Measurements from ENCODE around the gene GBX1.

The GBX1 gene

DNA sequence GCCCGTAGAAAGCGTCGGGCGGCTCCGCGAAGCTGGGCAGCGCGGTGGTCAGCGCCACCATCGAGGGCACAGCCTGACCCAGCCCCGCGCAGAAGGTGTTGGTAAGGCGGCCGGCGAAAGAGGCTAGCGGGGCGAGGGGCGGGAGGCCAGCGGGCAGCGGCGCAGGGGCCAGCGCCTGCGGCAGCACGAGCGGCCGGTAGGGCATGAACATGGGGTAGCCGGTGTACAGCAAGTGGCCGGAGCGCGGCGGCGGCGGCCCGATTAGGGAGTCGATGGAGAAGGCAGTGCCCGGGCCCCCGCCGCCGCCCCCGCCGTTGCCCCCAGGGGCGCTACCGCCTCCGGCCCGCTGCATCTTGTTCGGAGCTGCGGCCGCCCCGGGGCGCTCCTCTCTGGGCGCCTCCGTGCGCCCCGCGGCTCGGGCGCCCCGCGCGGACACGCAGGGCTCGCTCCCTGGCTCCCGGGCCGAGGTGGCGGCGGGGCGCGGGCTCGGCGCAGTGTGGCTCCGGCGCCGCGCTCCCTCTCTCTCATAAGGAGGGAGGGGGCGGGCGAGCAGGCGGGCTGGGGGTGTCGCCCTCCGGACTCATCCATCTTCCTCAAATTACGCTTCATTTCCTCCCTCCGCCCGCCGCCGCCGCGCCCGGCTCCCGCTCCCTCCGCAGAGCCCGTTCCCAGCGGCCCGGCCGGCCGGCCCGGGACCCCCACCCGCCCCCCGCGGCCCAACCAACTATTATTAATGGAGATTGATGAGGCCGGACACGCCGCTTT lies at the start of gene GBX1:
Gene GBX1, minus strand, starts transcription at position 498 of the 765 bp plus-strand sequence. Its CDS starts 146 bp downstream, at position 352.
- no peak for DNase-seq

DNA sequence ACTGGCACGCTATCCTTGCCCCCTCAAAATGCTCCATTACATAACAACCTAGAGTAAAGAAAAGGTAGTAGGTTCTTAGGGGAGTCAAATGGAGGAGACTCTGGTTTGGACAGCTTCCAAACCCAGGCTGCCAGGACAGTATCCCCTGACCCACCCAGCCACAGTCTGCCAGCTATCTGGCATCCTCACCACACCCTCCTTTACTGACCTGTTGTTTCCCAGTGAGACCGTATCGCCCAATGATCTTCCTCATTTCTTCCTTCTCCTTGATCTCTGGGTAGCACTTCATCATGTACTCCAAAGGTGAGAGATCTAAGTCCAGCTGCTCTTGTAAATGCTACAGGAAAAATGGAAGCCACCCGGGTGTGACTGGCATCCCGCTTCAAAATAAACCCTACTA lies 47.9 kb upstream of the GBX1 start:
- DNase-seq: no peak

GRCh38 chr7:151213826-151214225 lies 46.3 kb upstream of the GBX1 start:
- DNase-seq: no peak

GRCh38 chr7:151212626-151213025 lies 45.1 kb upstream of the GBX1 start:
- no peak for DNase-seq

DNA sequence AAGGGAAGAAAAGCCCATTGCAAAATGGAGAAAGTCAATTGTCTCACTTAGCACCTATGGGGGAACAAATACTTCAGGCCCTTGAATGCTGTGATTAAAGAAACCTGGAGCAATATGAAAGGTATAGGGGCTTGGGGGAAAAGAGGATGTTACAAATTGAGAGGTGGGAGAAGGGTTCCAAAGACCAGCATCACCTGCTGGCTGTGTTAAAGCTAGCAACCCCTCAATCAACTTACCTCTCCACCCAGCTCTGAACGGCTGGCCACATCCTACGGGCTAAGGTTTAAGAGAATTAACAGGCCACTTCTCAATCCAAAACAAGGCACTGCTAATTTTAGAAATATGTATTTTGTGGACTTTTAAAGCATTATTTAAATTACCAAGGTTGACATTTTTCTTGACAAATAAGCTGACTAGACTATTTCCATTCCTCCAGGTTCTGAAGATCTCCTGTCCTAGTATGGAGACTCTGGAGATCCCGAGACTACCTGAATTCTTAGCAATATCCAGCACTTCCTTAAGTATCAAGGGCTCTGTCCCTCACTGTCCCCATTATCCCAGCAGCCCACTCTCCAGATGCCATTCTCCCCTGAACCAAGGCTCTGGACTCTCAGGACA lies 43.8 kb upstream of the GBX1 start:
- DNase-seq: no peak

GRCh38 chr7:151210087-151210854 lies 42.8 kb upstream of the GBX1 start, which contains the start of gene H2BK1:
H2BK1 (minus strand) TSS chr7:151210488; CDS start chr7:151210318, 170 bp downstream.
- no peak for DNase-seq

GRCh38 chr7:151209588-151209987 lies 42.1 kb upstream of the GBX1 start:
- no peak for DNase-seq

DNA sequence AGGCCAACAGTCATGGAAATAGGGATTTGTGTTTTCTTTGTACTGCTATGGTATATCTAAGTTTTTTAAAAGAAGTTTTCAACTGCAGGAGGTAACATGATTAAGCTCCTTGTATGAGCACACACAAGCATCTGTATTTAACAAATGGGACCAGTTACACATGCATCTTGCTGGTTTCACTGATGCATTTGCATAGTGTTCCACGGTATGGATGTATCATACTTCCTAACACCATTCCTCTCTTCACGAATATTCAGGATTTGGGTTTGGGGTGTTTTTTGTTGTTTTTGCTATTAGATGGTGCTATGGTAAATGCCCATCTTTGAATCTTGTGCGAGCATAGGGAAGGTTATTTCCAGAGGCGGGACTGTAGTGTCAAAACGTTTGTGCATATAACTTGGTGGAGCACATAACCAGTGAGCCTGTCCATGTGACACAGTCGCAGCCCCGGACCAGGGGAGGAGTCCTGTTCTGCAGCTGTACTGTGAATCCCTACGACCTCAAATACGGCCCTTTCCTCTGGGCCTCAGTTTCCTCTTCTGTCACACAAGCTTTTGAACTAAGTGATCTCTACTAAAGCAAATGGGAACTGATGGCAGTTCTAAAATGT lies 40.9 kb upstream of the GBX1 start:
- no peak for DNase-seq

DNA sequence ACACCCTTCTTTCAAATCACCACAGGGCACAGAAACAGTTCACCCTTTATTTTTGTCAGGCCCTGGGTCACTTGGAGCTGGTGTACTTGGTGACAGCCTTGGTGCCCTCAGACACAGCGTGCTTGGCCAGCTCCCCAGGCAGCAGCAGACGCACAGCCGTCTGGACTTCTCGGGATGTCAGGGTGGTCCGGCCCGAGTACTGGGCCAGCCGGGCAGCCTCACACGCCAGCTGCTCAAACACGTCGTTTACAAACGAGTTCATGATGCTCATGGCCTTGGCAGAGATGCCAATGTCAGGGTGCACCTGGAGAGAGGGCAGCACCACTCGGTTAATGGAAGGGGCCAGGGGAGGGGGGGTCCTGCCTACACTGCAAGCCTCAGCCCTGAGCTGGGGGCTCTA lies 40.3 kb upstream of the GBX1 start:
- no peak for DNase-seq

GRCh38 chr7:151207315-151207714 lies 39.8 kb upstream of the GBX1 start:
- DNase-seq: no peak

DNA sequence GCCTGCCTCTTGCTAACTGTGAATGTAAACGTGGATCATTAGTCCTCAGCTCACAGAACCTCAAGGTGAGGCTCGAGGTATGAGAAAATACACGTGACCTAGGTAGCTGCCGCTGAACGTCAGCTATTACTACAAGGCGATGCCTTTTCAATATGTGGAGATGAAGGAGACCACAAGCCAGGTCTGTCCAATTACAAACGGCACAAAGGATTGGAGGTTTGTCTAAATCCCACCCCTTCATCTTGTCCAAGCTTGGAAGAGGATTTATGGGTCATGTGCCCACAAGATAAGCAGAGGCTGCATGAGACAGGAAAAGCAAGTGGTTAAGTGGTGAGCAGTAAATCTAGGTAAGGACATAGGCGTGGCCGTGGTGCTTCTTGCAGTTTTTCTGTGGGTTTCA lies 39.4 kb upstream of the GBX1 start:
- DNase-seq: no peak

- DNase-seq: no peak
Measured at GRCh38 chr7:151205730-151206129, 38.2 kb upstream of the GBX1 start.

GRCh38 chr7:151204383-151205032 lies 37.0 kb upstream of the GBX1 start:
- no peak for DNase-seq

DNA sequence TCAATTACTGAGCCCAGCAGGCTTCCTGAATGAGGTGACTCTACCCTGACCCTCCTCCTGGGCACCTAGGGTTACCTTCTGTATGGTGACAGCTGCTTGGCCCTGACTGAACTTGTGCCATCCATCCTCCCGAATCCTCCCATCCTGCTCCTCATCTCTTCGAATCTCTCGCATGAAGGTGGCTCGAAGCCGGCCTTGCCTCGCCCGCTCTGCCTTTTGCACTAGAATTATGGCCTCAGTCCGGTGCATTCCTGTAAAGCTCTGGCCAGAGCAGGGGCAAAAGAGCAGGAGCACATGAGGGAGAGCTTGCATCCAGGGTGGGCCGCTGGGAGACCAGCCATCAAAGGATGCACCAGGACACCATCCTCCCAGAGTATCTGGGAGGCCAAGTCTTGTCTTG lies 35.3 kb upstream of the GBX1 start:
- no peak for DNase-seq

DNA sequence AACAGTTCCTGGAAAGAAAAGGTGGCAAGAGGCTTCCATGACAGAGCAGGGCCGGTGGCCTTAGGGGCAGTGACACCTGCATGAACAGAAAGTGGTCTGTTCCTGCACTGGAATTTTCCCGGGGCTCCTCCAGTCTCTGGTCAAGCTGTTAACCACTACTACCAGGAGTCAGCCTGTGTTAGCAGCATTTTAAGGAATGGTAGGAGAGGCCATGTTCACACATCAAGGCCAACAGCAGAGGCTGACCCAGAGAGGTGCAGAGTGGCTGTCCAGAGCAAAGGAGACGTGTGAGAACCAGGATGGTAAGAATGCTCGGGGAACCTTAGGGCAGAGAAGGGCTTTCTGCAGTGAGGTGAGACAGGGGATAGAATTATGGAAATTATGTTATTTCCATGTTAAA lies 34.3 kb upstream of the GBX1 start:
- no peak for DNase-seq

DNA sequence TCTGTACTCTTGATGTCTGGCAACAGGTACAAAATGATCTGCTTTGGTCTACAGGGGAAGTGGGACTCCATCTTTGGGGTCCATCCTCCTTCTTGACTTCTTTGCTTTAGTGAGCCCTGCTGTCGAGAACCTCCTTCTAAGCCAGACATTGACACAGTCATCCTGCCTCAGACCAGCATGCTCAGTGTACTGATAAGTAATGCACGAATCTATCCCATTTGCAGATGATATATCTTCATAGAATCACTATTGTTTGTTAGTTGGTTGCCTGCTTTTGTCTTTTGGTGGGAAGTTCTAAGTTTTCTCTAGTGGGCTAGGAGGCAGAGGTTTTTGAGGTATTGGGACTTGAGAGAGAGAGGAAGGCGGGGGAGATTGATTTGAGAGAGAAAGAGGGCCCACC lies 33.9 kb upstream of the GBX1 start:
- DNase-seq: no peak

GRCh38 chr7:151198945-151199848 lies 31.7 kb upstream of the GBX1 start:
- no peak for DNase-seq

GRCh38 chr7:151197932-151198331 lies 30.4 kb upstream of the GBX1 start:
- no peak for DNase-seq

- no peak for DNase-seq
Measured at GRCh38 chr7:151195616-151196450, 28.3 kb upstream of the GBX1 start.

DNA sequence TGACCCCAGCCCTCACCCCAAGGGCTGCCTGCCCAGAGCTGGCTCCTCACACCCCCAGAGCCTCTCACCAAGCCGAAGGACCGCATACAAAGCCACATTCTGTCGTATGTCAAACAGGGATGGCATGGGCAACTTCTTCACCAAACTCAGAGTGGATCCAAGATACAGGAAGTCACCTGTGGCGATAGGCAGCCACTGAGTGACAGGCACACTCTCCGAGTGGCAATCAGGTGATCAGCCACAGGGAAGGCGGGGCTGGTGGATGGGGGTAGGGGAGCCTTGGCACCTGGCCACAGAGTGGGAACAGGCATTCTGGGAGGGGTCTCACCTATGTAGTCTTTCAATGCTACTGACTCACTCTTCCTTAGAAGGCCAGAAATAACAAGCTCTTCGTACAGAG lies 26.7 kb upstream of the GBX1 start:
- DNase-seq: no peak
